Measurements from ENCODE around the gene OPRL1. TPM values are rescaled to one million over a fixed set of nuclear protein-coding genes. Genes with fewer than 3 reads are reported as not detected.

Gene OPRL1
- total and polyA plus RNA-seq, 2 donors (not counting 1 experiment from before 2014, with no cell fraction given), result 0.49 to 4.1 TPM

- no peaks in the 10 kb centered on the region for H3K9me3 ChIP-seq (ENCODE audit: control insufficient read depth, insufficient read depth, low read depth, low read length)
- H3K36me3 ChIP-seq (ENCODE audit: control insufficient read depth, insufficient read depth, low read length), result no peaks in the 10 kb centered on the region
- no peak overlapping the region for H3K4me2 ChIP-seq (ENCODE audit: extremely low read depth, insufficient read depth, low read length)
- no peak overlapping the region for H2AFZ ChIP-seq (ENCODE audit: low read length)
- no peaks in the 10 kb centered on the region for H4K20me1 ChIP-seq (ENCODE audit: control insufficient read depth, extremely low read depth, insufficient read depth, low read length)
- H3K27ac ChIP-seq (ENCODE audit: insufficient read depth, low read length), result no peak overlapping the region
- H3K4me3 ChIP-seq (replicated peaks in 1 of 4; ENCODE audit: control extremely low read depth in 1 of 4, insufficient read depth in 1 of 4, low read depth in 3 of 4, low read length in 4 of 4), result no peak overlapping the region
- H3K4me1 ChIP-seq (ENCODE audit: control insufficient read depth, extremely low read depth, insufficient read depth, low read length), result peaks cover 22% of the 10 kb centered on the region
- H3K79me2 ChIP-seq (ENCODE audit: control insufficient read depth, insufficient read depth, low read length), result no peaks in the 10 kb centered on the region
- H3K27me3 ChIP-seq (ENCODE audit: control insufficient read depth, insufficient read depth, low read length), result no peaks in the 10 kb centered on the region
- DNase-seq (ENCODE audit: low read depth in 2 of 2), result no peak
- H3K9ac ChIP-seq (ENCODE audit: insufficient read depth, low read length), result no peak overlapping the region
- no peak for TF ChIP-seq EZH2 (IDR thresholded peaks at IDR 0.05; ENCODE audit: low read length, missing control alignments)
- TF ChIP-seq CTCF (conservative IDR thresholded peaks at IDR 0.05 in 1 of 2, IDR thresholded peaks at IDR 0.05 in 1 of 2; ENCODE audit: low read depth in 1 of 2, low read length in 2 of 2), result no peak
Measured at GRCh38 chr20:64067005-64067632, 12.8 kb upstream of the OPRL1 start.

GRCh38 chr20:64067733-64068307 lies 12.1 kb upstream of the OPRL1 start:
- no peak overlapping the region for H3K4me3 ChIP-seq (replicated peaks in 1 of 4; ENCODE audit: control extremely low read depth in 1 of 4, insufficient read depth in 1 of 4, low read depth in 3 of 4, low read length in 4 of 4)
- no peak overlapping the region for H3K4me2 ChIP-seq (ENCODE audit: extremely low read depth, insufficient read depth, low read length)
- no peak overlapping the region for H3K9ac ChIP-seq (ENCODE audit: insufficient read depth, low read length)
- no peak overlapping the region for H2AFZ ChIP-seq (ENCODE audit: low read length)
- H3K4me1 ChIP-seq (ENCODE audit: control insufficient read depth, extremely low read depth, insufficient read depth, low read length), result peaks cover 17% of the 10 kb centered on the region
- no peak for DNase-seq (ENCODE audit: low read depth in 2 of 2)
- H3K27ac ChIP-seq (ENCODE audit: insufficient read depth, low read length), result no peak overlapping the region
- H3K9me3 ChIP-seq (ENCODE audit: control insufficient read depth, insufficient read depth, low read depth, low read length), result no peaks in the 10 kb centered on the region
- no peaks in the 10 kb centered on the region for H3K27me3 ChIP-seq (ENCODE audit: control insufficient read depth, insufficient read depth, low read length)
- TF ChIP-seq CTCF (conservative IDR thresholded peaks at IDR 0.05 in 1 of 2, IDR thresholded peaks at IDR 0.05 in 1 of 2; ENCODE audit: low read depth in 1 of 2, low read length in 2 of 2) (no peak), EZH2 (IDR thresholded peaks at IDR 0.05; ENCODE audit: low read length, missing control alignments) (no peak)
- H4K20me1 ChIP-seq (ENCODE audit: control insufficient read depth, extremely low read depth, insufficient read depth, low read length), result no peaks in the 10 kb centered on the region
- H3K79me2 ChIP-seq (ENCODE audit: control insufficient read depth, insufficient read depth, low read length), result no peaks in the 10 kb centered on the region
- H3K36me3 ChIP-seq (ENCODE audit: control insufficient read depth, insufficient read depth, low read length), result no peaks in the 10 kb centered on the region

GRCh38 chr20:64068386-64069208 lies 11.3 kb upstream of the OPRL1 start:
- Histone ChIP-seq H3K4me1 (ENCODE audit: control insufficient read depth, extremely low read depth, insufficient read depth, low read length) (peaks cover 17% of the 10 kb centered on the region), H3K27me3 (ENCODE audit: control insufficient read depth, insufficient read depth, low read length) (no peaks in the 10 kb centered on the region), H3K4me3 (replicated peaks in 1 of 4; ENCODE audit: control extremely low read depth in 1 of 4, insufficient read depth in 1 of 4, low read depth in 3 of 4, low read length in 4 of 4) (no peak overlapping the region), H3K4me2 (ENCODE audit: extremely low read depth, insufficient read depth, low read length) (no peak overlapping the region), H4K20me1 (ENCODE audit: control insufficient read depth, extremely low read depth, insufficient read depth, low read length) (no peaks in the 10 kb centered on the region), H3K9ac (ENCODE audit: insufficient read depth, low read length) (no peak overlapping the region), H2AFZ (ENCODE audit: low read length) (no peak overlapping the region), H3K79me2 (ENCODE audit: control insufficient read depth, insufficient read depth, low read length) (no peaks in the 10 kb centered on the region), H3K27ac (ENCODE audit: insufficient read depth, low read length) (no peak overlapping the region), H3K36me3 (ENCODE audit: control insufficient read depth, insufficient read depth, low read length) (peaks cover 1% of the 10 kb centered on the region), H3K9me3 (ENCODE audit: control insufficient read depth, insufficient read depth, low read depth, low read length) (no peaks in the 10 kb centered on the region)
- DNase-seq (ENCODE audit: low read depth in 2 of 2), result no peak
- TF ChIP-seq CTCF (conservative IDR thresholded peaks at IDR 0.05 in 1 of 2, IDR thresholded peaks at IDR 0.05 in 1 of 2; ENCODE audit: low read depth in 1 of 2, low read length in 2 of 2) (no peak), EZH2 (IDR thresholded peaks at IDR 0.05; ENCODE audit: low read length, missing control alignments) (no peak)
